HG02885 (cell line): ENCODE data around the gene SRP19.

Experiments used
- ATAC-seq: cut with Tn5 transposase; IDR thresholded peaks from one replicate; pipeline ENCODE4 v1.9.1; 2021; ENCODE audit warnings: mild to moderate bottlenecking; ENCODE audit not compliant: unreplicated experiment, poor library complexity

Gene SRP19

DNA sequence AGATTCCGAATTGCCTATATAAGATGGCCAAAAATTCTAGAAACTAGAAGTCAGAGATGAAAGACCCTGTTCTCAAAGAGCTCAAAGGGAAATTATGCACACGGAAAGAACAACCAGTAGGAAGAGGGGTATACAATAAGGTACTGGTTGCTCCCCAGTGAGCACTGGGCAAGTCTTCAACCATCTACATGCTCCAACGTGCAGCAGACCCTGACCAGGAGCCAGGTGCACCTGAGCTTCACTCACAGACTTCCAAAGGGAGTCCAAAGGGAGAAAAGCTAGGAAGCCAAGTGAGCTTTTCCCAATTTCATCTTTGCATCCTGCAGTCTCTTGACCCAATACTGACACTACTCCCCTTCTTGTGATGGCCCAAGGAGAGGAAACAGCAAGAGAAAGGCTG lies 57.0 kb downstream of the SRP19 start:
- ATAC-seq = no peak

DNA sequence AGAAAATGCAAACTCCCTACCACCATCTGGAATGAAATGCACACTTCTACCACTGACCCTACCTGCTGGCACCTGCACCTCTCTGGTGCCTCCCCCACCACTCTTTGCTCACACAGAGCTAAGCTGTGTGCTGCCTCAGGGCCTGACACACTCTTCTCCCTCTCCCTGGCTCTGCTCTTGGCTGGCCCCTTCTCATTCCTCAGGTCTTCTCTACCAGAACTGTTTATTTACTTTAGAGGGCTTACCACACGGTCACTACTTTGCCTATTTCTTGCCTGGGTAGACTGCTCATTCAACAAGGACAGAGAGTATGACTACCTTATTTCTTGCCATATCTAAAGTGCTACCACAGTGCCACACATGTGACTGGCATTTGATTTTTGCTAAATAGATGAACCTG lies 57.6 kb downstream of the SRP19 start:
- no peak for ATAC-seq
